GM12878 (cell line): ENCODE measurements around the gene KRT72. TPM values are rescaled to one million over a fixed set of nuclear protein-coding genes. Genes with fewer than 3 reads are reported as not detected.

Source experiments
- ATAC-seq: fragments of 200-7000 bp; cut with Tn5 transposase; 3 replicates; pipeline ENCODE4 v1.9.1; 2020; ENCODE audit warnings: mild to moderate bottlenecking, moderate library complexity
- BruUV-seq: library from RNA; stranded (reverse); fragments of 400-500 nt; replicated peaks from 2 replicates; lab custom pipeline; 2021; lab: Mats Ljungman, UMichigan
- CTCF ChIA-PET: fragments of 300-600 bp; sonication (Branson Sonifier 250); formaldehyde crosslinking; extraction: SDS; loops from one replicate; lab custom pipeline; 2021; ENCODE audit warnings: inconsistent platforms; lab: Yijun Ruan, JAX
- POLR2A ChIA-PET: fragments of 350-600 bp; formaldehyde crosslinking; extraction: SDS; loops from one replicate; lab custom pipeline; 2021; ENCODE audit warnings: inconsistent platforms; lab: Charles Lee
- RAD21 ChIA-PET: fragments of 300-600 bp; sonication (Branson Sonifier 250); formaldehyde crosslinking; loops from one replicate; lab custom pipeline; 2023; ENCODE audit warnings: antibody characterized with exemption; ENCODE audit not compliant: unreplicated experiment; lab: Charles Lee
- SMC1A ChIA-PET: fragments of 300-600 bp; sonication (Branson Sonifier 250); formaldehyde crosslinking; loops from one replicate; lab custom pipeline; 2023; ENCODE audit not compliant: unreplicated experiment, uncharacterized antibody; lab: Charles Lee
- DNase-seq: peaks from one replicate; pipeline ENCODE4 v3.0.0-alpha.2; 2011; ENCODE audit warnings: low read depth, low spot score
- FAIRE-seq: peaks from 3 replicates; lab custom pipeline; 2011; peaks lifted over from hg19 to GRCh38; lab: Jason Lieb, UNC
- H2AFZ ChIP-seq: 2 replicates; pipeline ENCODE4 v1.6.0; 2011; ENCODE audit warnings: low read depth, low read length, control low read depth; ENCODE audit not compliant: control insufficient read depth
- H3K27ac ChIP-seq: 2 replicates; pipeline ENCODE4 v1.5.1; 2011; ENCODE audit warnings: control low read depth; ENCODE audit not compliant: control insufficient read depth, insufficient read depth
- H3K27me3 ChIP-seq, 2 experiments: replicated peaks in 1 of 2; 2 replicates each; pipeline versions ENCODE4 v1.6.0 to v1.6.1; 2011; ENCODE audit warnings: low read length in 1 of 2; ENCODE audit not compliant: control insufficient read depth in 2 of 2, insufficient read depth in 2 of 2
- H3K36me3 ChIP-seq, 2 experiments: 2 replicates each; pipeline ENCODE4 v1.5.1; 2011; ENCODE audit warnings: low read length in 1 of 2; ENCODE audit not compliant: control insufficient read depth in 2 of 2, insufficient read depth in 2 of 2
- H3K4me1 ChIP-seq: 2 replicates; pipeline ENCODE4 v1.6.1; 2011; ENCODE audit warnings: mild to moderate bottlenecking, low read length, moderate library complexity, mixed read lengths; ENCODE audit not compliant: control insufficient read depth, insufficient read depth
- H3K4me2 ChIP-seq: 2 replicates; pipeline ENCODE4 v1.6.0; 2011; ENCODE audit warnings: control low read depth; ENCODE audit not compliant: control insufficient read depth, insufficient read depth
- H3K4me3 ChIP-seq: fragments of 200-600 bp; sonication (generic); 2 replicates; pipeline ENCODE4 v1.5.1; 2016
- H3K79me2 ChIP-seq: 2 replicates; pipeline ENCODE4 v1.6.0; 2011; ENCODE audit warnings: low read length; ENCODE audit not compliant: control insufficient read depth, insufficient read depth
- H3K9ac ChIP-seq: 2 replicates; pipeline ENCODE4 v1.8.0; 2011; ENCODE audit warnings: low read length, control low read depth, mixed read lengths; ENCODE audit not compliant: control insufficient read depth, insufficient read depth
- H3K9me3 ChIP-seq: replicated peaks from 3 replicates; pipeline ENCODE4 v1.5.1; 2011; ENCODE audit warnings: mild to moderate bottlenecking, low read length; ENCODE audit not compliant: control insufficient read depth, insufficient read depth
- H4K20me1 ChIP-seq: 2 replicates; pipeline ENCODE4 v1.6.0; 2011; ENCODE audit not compliant: control insufficient read depth, insufficient read depth
- BACH1 ChIP-seq: fragments of 450-650 bp; IDR thresholded peaks from 2 replicates; pipeline ENCODE4 v1.6.1; 2017; ENCODE audit warnings: mild to moderate bottlenecking, borderline replicate concordance
- CHD4 ChIP-seq: fragments of 200-600 bp; sonication (generic); IDR thresholded peaks from 2 replicates; pipeline ENCODE4 v1.6.1; 2016; ENCODE audit warnings: mild to moderate bottlenecking
- CREM ChIP-seq: IDR thresholded peaks from 2 replicates; pipeline ENCODE4 v1.6.1; 2014; ENCODE audit warnings: antibody characterized with exemption, low read depth
- E2F8 ChIP-seq: fragments of 450-650 bp; IDR thresholded peaks from 2 replicates; pipeline ENCODE4 v1.6.1; 2018; ENCODE audit warnings: mild to moderate bottlenecking, low read depth, moderate library complexity; ENCODE audit not compliant: partially characterized antibody
- GATAD2B ChIP-seq: fragments of 450-650 bp; conservative IDR thresholded peaks from 2 replicates; pipeline ENCODE4 v1.6.1; 2017; ENCODE audit warnings: low read depth, mild to moderate bottlenecking, moderate library complexity
- JUNB ChIP-seq: IDR thresholded peaks from 2 replicates; pipeline ENCODE4 v1.6.1; 2016; ENCODE audit warnings: antibody characterized with exemption, mild to moderate bottlenecking
- NR2F1 ChIP-seq: fragments of 450-650 bp; conservative IDR thresholded peaks from 2 replicates; pipeline ENCODE4 v1.6.1; 2017; ENCODE audit warnings: mild to moderate bottlenecking
- PRDM15 ChIP-seq: fragments of 450-650 bp; formaldehyde crosslinking; IDR thresholded peaks from 2 replicates; pipeline ENCODE4 v1.4.0; 2020; ENCODE audit warnings: mild to moderate bottlenecking, moderate library complexity
- RCOR1 ChIP-seq: conservative IDR thresholded peaks from 2 replicates; pipeline ENCODE4 v1.6.1; 2012; ENCODE audit warnings: low read depth, low read length, improper control_type of control experiment
- SMC3 ChIP-seq: IDR thresholded peaks from 2 replicates; pipeline ENCODE4 v1.6.1; 2011; ENCODE audit warnings: low read length, improper control_type of control experiment, borderline replicate concordance
- WRNIP1 ChIP-seq: IDR thresholded peaks from 2 replicates; pipeline ENCODE4 v1.6.1; 2011; ENCODE audit warnings: low read depth, low read length, improper control_type of control experiment, borderline replicate concordance
- YBX1 ChIP-seq: fragments of 450-650 bp; IDR thresholded peaks from 2 replicates; pipeline ENCODE4 v1.6.1; 2016; ENCODE audit warnings: antibody characterized with exemption
- ZBTB33 ChIP-seq: fragments of 450-650 bp; IDR thresholded peaks from 2 replicates; pipeline ENCODE4 v1.6.1; 2017; ENCODE audit warnings: mild to moderate bottlenecking
- ZNF384 ChIP-seq: IDR thresholded peaks from 2 replicates; pipeline ENCODE4 v1.6.1; 2012; ENCODE audit warnings: low read depth, mild to moderate bottlenecking, low read length, improper control_type of control experiment, borderline replicate concordance
- ZNF622 ChIP-seq: fragments of 450-650 bp; IDR thresholded peaks from 2 replicates; pipeline ENCODE4 v1.6.1; 2017; ENCODE audit warnings: mild to moderate bottlenecking, inconsistent platforms
- ZSCAN29 ChIP-seq: fragments of 450-650 bp; IDR thresholded peaks from 2 replicates; pipeline ENCODE4 v1.6.1; 2017; ENCODE audit warnings: mild to moderate bottlenecking, moderate library complexity
- WGBS: methylation state at CpG from one replicate; pipeline ENCODE4 v1.1.6; 2016; ENCODE audit warnings: low lambda C conversion rate; ENCODE audit not compliant: insufficient replicate concordance, insufficient coverage; ENCODE audit errors: missing lambda C conversion rate; 5-methylcytosine and 5-hydroxymethylcytosine counted together
- in situ Hi-C: fragments of 300-500 bp; cut with MboI; formaldehyde crosslinking; loops from 9 replicates; pipeline ENCODE4 v1.14.3; 2018; ENCODE audit warnings: mixed read lengths
- intact Hi-C: fragments of 100-400 bp; cut with micrococcal nuclease; formaldehyde crosslinking; loops from one replicate; pipeline ENCODE4 v1.14.2; 2022; ENCODE audit not compliant: unreplicated experiment
- polyA plus RNA-seq, 11 experiments: library from polyadenylated mRNA; depleted of rRNA in 4 of 11; unstranded in 6 of 11; stranded (reverse) in 5 of 11; fragments of >200 nt; fragmentation: Nextera tagmentation in 4 of 11; fragmentation: Illumina TruSeq in 1 of 11; extraction: Ambion mirVana in 4 of 11; extraction: Trizol in 1 of 11; gene quantifications; 1 replicate in 1 of 11; 2 replicates in 10 of 11; pipeline versions ENCODE4 v1.2.1 to v1.2.3, GENCODE V29; 2011 to 2016; ENCODE audit warnings: inconsistent platforms in 2 of 11, missing spikeins in 2 of 11, low read depth in 1 of 11
- total RNA-seq, 4 experiments: library from RNA; depleted of rRNA in 3 of 4; stranded (reverse); fragments of >200 nt in 3 of 4; fragmentation: Illumina TruSeq in 1 of 4; extraction: Trizol in 1 of 4; gene quantifications; 2 replicates each; pipeline versions ENCODE4 v1.2.1 to v1.2.3, GENCODE V29; 2013 to 2021

The KRT72 gene
- total and polyA plus RNA-seq, 10 of the 15 experiments (the other 5 are each of a cell fraction or from before 2014, with no cell fraction given): not detected

- TF ChIP-seq GATAD2B: no peak
- TF ChIP-seq ZSCAN29: no peak
- no peak for TF ChIP-seq RCOR1
Observed at GRCh38 chr12:52559979-52560378, 41.3 kb downstream of the KRT72 start (continued).

- 23% methylated on average over 8 of the region's 8 CpGs for WGBS
- Histone ChIP-seq H3K4me3 (no peak overlapping the region), H3K4me1 (no peaks in the 10 kb centered on the region), H3K4me2 (no peak overlapping the region), H3K9me3 (no peaks in the 10 kb centered on the region), H4K20me1 (no peaks in the 10 kb centered on the region), H3K27me3 (peaks cover 4% of the 10 kb centered on the region in 2 experiments; a peak in 3 of 4 replicates), H2AFZ (no peak overlapping the region), H3K79me2 (no peaks in the 10 kb centered on the region), H3K36me3 (no peaks in the 10 kb centered on the region), H3K9ac (no peak overlapping the region), H3K27ac (no peak overlapping the region)
- RAD21 ChIA-PET: no interaction called here
- intact Hi-C loops: no loop called here
- FAIRE-seq: no peak
- CTCF ChIA-PET: no interaction called here
- no peak for DNase-seq
- no peak for ATAC-seq
- BruUV-seq: no TSS peak
- SMC1A ChIA-PET: no interaction called here
- in situ Hi-C loops: no loop called here
- POLR2A ChIA-PET: no interaction called here
- TF ChIP-seq CREM: no peak
- TF ChIP-seq ZBTB33: no peak
- no peak for TF ChIP-seq YBX1
- TF ChIP-seq BACH1: no peak
- TF ChIP-seq E2F8: no peak
- no peak for TF ChIP-seq ZNF384
- no peak for TF ChIP-seq NR2F1
- no peak for TF ChIP-seq WRNIP1
- TF ChIP-seq PRDM15 (CRISPR knock-in tag): no peak
- no peak for TF ChIP-seq JUNB
- TF ChIP-seq ZNF622: no peak
- no peak for TF ChIP-seq CHD4
- no peak for TF ChIP-seq SMC3
Observed at GRCh38 chr12:52558781-52559445, 42.4 kb downstream of the KRT72 start.
